ENCODE measurements around the gene PHF21A. TPM values are rescaled to one million over a fixed set of nuclear protein-coding genes. Genes with fewer than 3 reads are reported as not detected.

PHF21A gene
- total RNA-seq, 4 donors from 2014 or later, result 34.4 to 58.6 (median 47.7) TPM

GRCh38 chr11:45921561-45922424 is 199.5 kb downstream of the PHF21A start:
- no peak for TF ChIP-seq CTCF (IDR thresholded peaks at IDR 0.05; ENCODE audit: low read depth)

GRCh38 chr11:45920531-45921477 is 200.4 kb downstream of the PHF21A start:
- no peak for TF ChIP-seq CTCF (IDR thresholded peaks at IDR 0.05; ENCODE audit: low read depth)

- no peak for TF ChIP-seq CTCF (IDR thresholded peaks at IDR 0.05; ENCODE audit: low read depth)
These were observed 201.3 kb downstream of the PHF21A start for GRCh38 chr11:45919806-45920530.

- no peak for TF ChIP-seq CTCF (IDR thresholded peaks at IDR 0.05; ENCODE audit: low read depth)
These were observed 202.1 kb downstream of the PHF21A start for GRCh38 chr11:45918962-45919675.

- TF ChIP-seq CTCF (IDR thresholded peaks at IDR 0.05; ENCODE audit: low read depth), result no peak
These were observed 202.8 kb downstream of the PHF21A start for GRCh38 chr11:45918331-45918941.

- no peak for TF ChIP-seq CTCF (IDR thresholded peaks at IDR 0.05; ENCODE audit: low read depth)
These were observed 203.5 kb downstream of the PHF21A start, which contains the start of gene PEX16 for GRCh38 chr11:45917623-45918330. PEX16 (minus strand) TSS chr11:45917877; CDS start chr11:45917811, 66 bp downstream.
